Caco-2 (cell line): ENCODE results near the gene ARHGAP24. TPM values are rescaled to one million over a fixed set of nuclear protein-coding genes. Genes with fewer than 3 reads are reported as not detected.
"Not testable (repeated sequence)": the region's sequence is repeated elsewhere in the genome, so short reads cannot be mapped to it uniquely, and the experiment has no call there.

Experiments
- BruUV-seq: library from RNA; stranded (reverse); fragments of 400-500 nt; replicated peaks from 2 replicates; lab custom pipeline; 2021; lab: Mats Ljungman, UMichigan
- CTCF ChIA-PET: fragments of 300-600 bp; sonication (Branson Sonifier 250); formaldehyde crosslinking; loops from one replicate; lab custom pipeline; 2022; ENCODE audit warnings: antibody characterized with exemption; lab: Charles Lee
- POLR2A ChIA-PET: fragments of 300-600 bp; sonication (Branson Sonifier 250); formaldehyde crosslinking; loops from one replicate; lab custom pipeline; 2022; ENCODE audit warnings: antibody characterized with exemption; lab: Charles Lee
- DNase-seq, 2 experiments: peaks; one replicate each; pipeline versions ENCODE4 v3.0.0 to v3.0.0-alpha.2; 2020 to 2022
- H3K27me3 ChIP-seq: replicated peaks from 2 replicates; pipeline ENCODE4 v1.6.0; 2011; ENCODE audit warnings: low read length; ENCODE audit not compliant: control insufficient read depth, insufficient read depth
- H3K36me3 ChIP-seq: 2 replicates; pipeline ENCODE4 v1.5.1; 2011; ENCODE audit warnings: low read length; ENCODE audit not compliant: control insufficient read depth, insufficient read depth
- H3K4me1 ChIP-seq: fragments of 250-450 bp; sonication (Bioruptor Pico); 2 replicates; pipeline ENCODE4 v1.5.1; 2020; ENCODE audit warnings: mild to moderate bottlenecking
- H3K4me3 ChIP-seq: 2 replicates; pipeline ENCODE4 v1.5.1; 2011; ENCODE audit warnings: low read depth, mild to moderate bottlenecking, control low read depth, low read length
- H3K9me3 ChIP-seq: fragments of 250-450 bp; sonication (Bioruptor Pico); 2 replicates; pipeline ENCODE4 v1.5.1; 2020; ENCODE audit warnings: mild to moderate bottlenecking, moderate library complexity
- H3K27ac Mint-ChIP-seq: one replicate; pipeline ENCODE4 v1.8.0; 2022; ENCODE audit warnings: mixed read lengths; ENCODE audit not compliant: unreplicated experiment
- H3K27me3 Mint-ChIP-seq: one replicate; pipeline ENCODE4 v1.8.0; 2022; ENCODE audit warnings: mixed read lengths; ENCODE audit not compliant: insufficient read depth, unreplicated experiment
- H3K36me3 Mint-ChIP-seq: one replicate; pipeline ENCODE4 v1.8.0; 2022; ENCODE audit warnings: mild to moderate bottlenecking, mixed read lengths; ENCODE audit not compliant: insufficient read depth, unreplicated experiment
- H3K4me1 Mint-ChIP-seq: one replicate; pipeline ENCODE4 v1.8.0; 2022; ENCODE audit warnings: low read depth, mixed read lengths; ENCODE audit not compliant: unreplicated experiment
- H3K4me3 Mint-ChIP-seq: one replicate; pipeline ENCODE4 v1.8.0; 2022; ENCODE audit warnings: mild to moderate bottlenecking, moderate library complexity, mixed read lengths; ENCODE audit not compliant: unreplicated experiment
- H3K9me3 Mint-ChIP-seq: one replicate; pipeline ENCODE4 v1.8.0; 2022; ENCODE audit warnings: mixed read lengths; ENCODE audit not compliant: unreplicated experiment
- CTCF ChIP-seq, 2 experiments: fragments of 200-600 bp in 1 of 2; IDR thresholded peaks; 1 replicate in 1 of 2; 2 replicates in 1 of 2; pipeline versions ENCODE4 v1.5.1 to v1.8.0; 2011 to 2022; ENCODE audit warnings: antibody characterized with exemption in 1 of 2, control low read depth in 1 of 2, inconsistent platforms in 1 of 2, low read depth in 1 of 2, low read length in 1 of 2, mild to moderate bottlenecking in 1 of 2, moderate library complexity in 1 of 2; ENCODE audit not compliant: insufficient read depth in 1 of 2, severe bottlenecking in 1 of 2, unreplicated experiment in 1 of 2
- intact Hi-C: fragments of 100-400 bp; cut with micrococcal nuclease; formaldehyde crosslinking; loops from one replicate; pipeline ENCODE4 v1.10.0; 2022; ENCODE audit not compliant: unreplicated experiment
- total RNA-seq: library from RNA; stranded (reverse); gene quantifications from 2 replicates; pipeline ENCODE4 v1.2.3, GENCODE V29; 2022

ARHGAP24 gene
- total RNA-seq, 1 experiment from 2014 or later: 2.8 TPM

GRCh38 chr4:85514117-85514516 lies 39.2 kb downstream of the ARHGAP24 start:
- no peak for DNase-seq
- POLR2A ChIA-PET: no interaction called here
- Mint-ChIP-seq H3K9me3 (no peaks in the 10 kb centered on the region), H3K4me3 (no peak overlapping the region), H3K27me3 (no peaks in the 10 kb centered on the region), H3K27ac (no peak overlapping the region), H3K36me3 (no peaks in the 10 kb centered on the region), H3K4me1 (no peaks in the 10 kb centered on the region)
- Histone ChIP-seq H3K36me3 (no peaks in the 10 kb centered on the region), H3K4me1 (no peaks in the 10 kb centered on the region), H3K4me3 (no peak overlapping the region), H3K27me3 (no peaks in the 10 kb centered on the region), H3K9me3 (no peaks in the 10 kb centered on the region)
- CTCF ChIA-PET: no interaction called here
- intact Hi-C loops: no loop called here
- no TSS peak for BruUV-seq
- TF ChIP-seq CTCF (IDR thresholded peaks at IDR 0.05; ENCODE audit: insufficient read depth in 1 of 2, low read depth in 1 of 2, low read length in 1 of 2, severe bottlenecking in 1 of 2, unreplicated experiment in 1 of 2): no peak

GRCh38 chr4:85514783-85515182 lies 39.8 kb downstream of the ARHGAP24 start:
- Mint-ChIP-seq H3K4me1 (no peaks in the 10 kb centered on the region), H3K9me3 (no peaks in the 10 kb centered on the region), H3K27me3 (no peaks in the 10 kb centered on the region), H3K36me3 (no peaks in the 10 kb centered on the region), H3K27ac (no peak overlapping the region), H3K4me3 (no peak overlapping the region)
- Histone ChIP-seq H3K27me3 (no peaks in the 10 kb centered on the region), H3K4me3 (no peak overlapping the region), H3K36me3 (no peaks in the 10 kb centered on the region), H3K4me1 (no peaks in the 10 kb centered on the region), H3K9me3 (no peaks in the 10 kb centered on the region)
- ChIA-PET POLR2A (no interaction called here), CTCF (no interaction called here)
- no peak for DNase-seq
- intact Hi-C loops: no loop called here
- TF ChIP-seq CTCF (IDR thresholded peaks at IDR 0.05; ENCODE audit: insufficient read depth in 1 of 2, low read depth in 1 of 2, low read length in 1 of 2, severe bottlenecking in 1 of 2, unreplicated experiment in 1 of 2): no peak
- no TSS peak for BruUV-seq

GRCh38 chr4:85515701-85516100 lies 40.8 kb downstream of the ARHGAP24 start:
- no peak for DNase-seq
- Mint-ChIP-seq H3K27me3 (peaks cover 3% of the 10 kb centered on the region), H3K9me3 (no peaks in the 10 kb centered on the region), H3K36me3 (no peaks in the 10 kb centered on the region), H3K4me1 (no peaks in the 10 kb centered on the region), H3K27ac (no peak overlapping the region), H3K4me3 (no peak overlapping the region)
- Histone ChIP-seq H3K4me3 (no peak overlapping the region), H3K27me3 (no peaks in the 10 kb centered on the region), H3K9me3 (no peaks in the 10 kb centered on the region), H3K4me1 (no peaks in the 10 kb centered on the region), H3K36me3 (no peaks in the 10 kb centered on the region)
- intact Hi-C loops: no loop called here
- no TSS peak for BruUV-seq
- POLR2A ChIA-PET: no interaction called here
- CTCF ChIA-PET: no interaction called here
- TF ChIP-seq CTCF (IDR thresholded peaks at IDR 0.05; ENCODE audit: insufficient read depth in 1 of 2, low read depth in 1 of 2, low read length in 1 of 2, severe bottlenecking in 1 of 2, unreplicated experiment in 1 of 2): no peak

GRCh38 chr4:85518526-85518925 lies 43.6 kb downstream of the ARHGAP24 start:
- DNase-seq, H3K4me3 ChIP-seq, H3K4me1 ChIP-seq, POLR2A ChIA-PET, intact Hi-C loops, CTCF ChIA-PET, H3K4me3 Mint-ChIP-seq, H3K27me3 Mint-ChIP-seq, BruUV-seq, H3K36me3 Mint-ChIP-seq, H3K36me3 ChIP-seq, H3K9me3 Mint-ChIP-seq, H3K9me3 ChIP-seq, H3K27ac Mint-ChIP-seq, H3K4me1 Mint-ChIP-seq, H3K27me3 ChIP-seq: not testable (repeated sequence)
